Thoracic aorta (tissue), 2 donors: Measurements from ENCODE around the gene TP53AIP1. TPM values are rescaled to one million over a fixed set of nuclear protein-coding genes. Genes with fewer than 3 reads are reported as not detected.

Source experiments
- ATAC-seq: fragments of 150-250 bp; one replicate; pipeline ENCODE4 v1.8.0; 2017; ENCODE audit warnings: low read depth; ENCODE audit not compliant: insufficient number of reproducible peaks, low FRiP score
- DNase-seq: peaks from one replicate; pipeline ENCODE4 v3.0.0-alpha.2; 2020; ENCODE audit warnings: low spot score
- H3K27ac ChIP-seq, 2 donors: fragments of 200-600 bp; sonication (generic); 1 replicate in 1 of 2; 2 replicates in 1 of 2; pipeline ENCODE4 v1.5.1; 2016; ENCODE audit warnings: mild to moderate bottlenecking in 2 of 2, moderate library complexity in 2 of 2
- H3K27me3 ChIP-seq: fragments of 200-600 bp; sonication (generic); replicated peaks from 2 replicates; pipeline ENCODE4 v1.6.0; 2016; ENCODE audit warnings: mild to moderate bottlenecking; ENCODE audit not compliant: insufficient read depth
- H3K36me3 ChIP-seq: fragments of 200-600 bp; sonication (generic); one replicate; pipeline ENCODE4 v1.5.1; 2016
- H3K4me1 ChIP-seq, 2 donors: fragments of 200-600 bp; sonication (generic); 1 replicate in 1 of 2; 2 replicates in 1 of 2; pipeline versions ENCODE4 v1.5.1 to v1.6.0; 2016; ENCODE audit warnings: low read depth in 2 of 2, mild to moderate bottlenecking in 1 of 2; ENCODE audit not compliant: control insufficient read depth in 1 of 2
- H3K4me3 ChIP-seq: fragments of 200-600 bp; sonication (generic); 2 replicates; pipeline ENCODE4 v1.5.1; 2016; ENCODE audit warnings: mild to moderate bottlenecking
- H3K9me3 ChIP-seq: fragments of 200-600 bp; sonication (generic); 2 replicates; pipeline ENCODE4 v1.5.1; 2016
- total RNA-seq, 2 donors: library from RNA; depleted of rRNA; stranded (reverse); fragments of >200 nt; gene quantifications; one replicate each; pipeline versions ENCODE4 v1.1.0 to v1.2.3, GENCODE V29; 2016
- TF ChIP-seq, protein P1 (sequence below): fragments of 200-600 bp; sonication (generic); IDR thresholded peaks from one replicate; pipeline ENCODE4 v1.5.1; 2019; ENCODE audit warnings: antibody characterized with exemption

The TP53AIP1 gene
- total RNA-seq, 2 donors from 2014 or later, result not detected

DNA sequence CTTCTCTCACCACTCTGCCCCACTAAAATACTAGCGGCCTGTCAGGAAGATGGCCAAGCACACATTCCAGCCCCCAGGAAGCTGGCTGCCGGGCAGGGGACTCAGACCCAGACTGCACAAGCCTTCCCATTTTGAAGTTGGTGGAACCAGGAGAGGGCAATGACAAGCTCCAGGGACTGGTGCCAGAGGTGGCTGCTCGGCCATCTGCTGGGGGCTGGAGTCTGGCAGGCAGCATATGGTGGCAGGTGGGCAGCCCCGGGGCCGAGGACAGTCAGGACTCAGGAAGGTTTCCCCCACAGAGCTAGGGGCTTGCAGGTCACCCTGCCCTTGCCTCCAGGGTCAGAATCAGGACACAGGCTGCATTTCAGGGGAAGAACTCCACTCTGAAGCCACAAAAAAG is 28.9 kb downstream of the TP53AIP1 start:
- H3K4me3 ChIP-seq, result no peak overlapping the region
- H3K27me3 ChIP-seq, result no peaks in the 10 kb centered on the region
- DNase-seq, result no peak
- no peak for ATAC-seq
- H3K36me3 ChIP-seq, result no peaks in the 10 kb centered on the region
- peaks cover 0 to 15% of the 10 kb centered on the region in 2 donors for H3K4me1 ChIP-seq
- H3K27ac ChIP-seq, result no peak overlapping the region
- no peaks in the 10 kb centered on the region for H3K9me3 ChIP-seq
- TF ChIP-seq, protein P1, sequence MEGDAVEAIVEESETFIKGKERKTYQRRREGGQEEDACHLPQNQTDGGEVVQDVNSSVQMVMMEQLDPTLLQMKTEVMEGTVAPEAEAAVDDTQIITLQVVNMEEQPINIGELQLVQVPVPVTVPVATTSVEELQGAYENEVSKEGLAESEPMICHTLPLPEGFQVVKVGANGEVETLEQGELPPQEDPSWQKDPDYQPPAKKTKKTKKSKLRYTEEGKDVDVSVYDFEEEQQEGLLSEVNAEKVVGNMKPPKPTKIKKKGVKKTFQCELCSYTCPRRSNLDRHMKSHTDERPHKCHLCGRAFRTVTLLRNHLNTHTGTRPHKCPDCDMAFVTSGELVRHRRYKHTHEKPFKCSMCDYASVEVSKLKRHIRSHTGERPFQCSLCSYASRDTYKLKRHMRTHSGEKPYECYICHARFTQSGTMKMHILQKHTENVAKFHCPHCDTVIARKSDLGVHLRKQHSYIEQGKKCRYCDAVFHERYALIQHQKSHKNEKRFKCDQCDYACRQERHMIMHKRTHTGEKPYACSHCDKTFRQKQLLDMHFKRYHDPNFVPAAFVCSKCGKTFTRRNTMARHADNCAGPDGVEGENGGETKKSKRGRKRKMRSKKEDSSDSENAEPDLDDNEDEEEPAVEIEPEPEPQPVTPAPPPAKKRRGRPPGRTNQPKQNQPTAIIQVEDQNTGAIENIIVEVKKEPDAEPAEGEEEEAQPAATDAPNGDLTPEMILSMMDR, result no peak

DNA sequence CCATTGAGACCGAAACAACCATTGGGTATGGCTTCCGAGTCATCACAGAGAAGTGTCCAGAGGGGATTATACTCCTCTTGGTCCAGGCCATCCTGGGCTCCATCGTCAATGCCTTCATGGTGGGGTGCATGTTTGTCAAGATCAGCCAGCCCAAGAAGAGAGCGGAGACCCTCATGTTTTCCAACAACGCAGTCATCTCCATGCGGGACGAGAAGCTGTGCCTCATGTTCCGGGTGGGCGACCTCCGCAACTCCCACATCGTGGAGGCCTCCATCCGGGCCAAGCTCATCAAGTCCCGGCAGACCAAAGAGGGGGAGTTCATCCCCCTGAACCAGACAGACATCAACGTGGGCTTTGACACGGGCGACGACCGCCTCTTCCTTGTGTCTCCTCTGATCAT is 31.0 kb downstream of the TP53AIP1 start:
- H3K4me1 ChIP-seq, result peaks cover 6 to 25% of the 10 kb centered on the region in 2 donors
- no peaks in the 10 kb centered on the region for H3K27me3 ChIP-seq
- H3K36me3 ChIP-seq, result no peaks in the 10 kb centered on the region
- no peaks in the 10 kb centered on the region for H3K9me3 ChIP-seq
- no peak for DNase-seq
- no peak overlapping the region for H3K27ac ChIP-seq
- TF ChIP-seq, protein P1, result no peak
- H3K4me3 ChIP-seq, result no peak overlapping the region
- ATAC-seq, result no peak

DNA sequence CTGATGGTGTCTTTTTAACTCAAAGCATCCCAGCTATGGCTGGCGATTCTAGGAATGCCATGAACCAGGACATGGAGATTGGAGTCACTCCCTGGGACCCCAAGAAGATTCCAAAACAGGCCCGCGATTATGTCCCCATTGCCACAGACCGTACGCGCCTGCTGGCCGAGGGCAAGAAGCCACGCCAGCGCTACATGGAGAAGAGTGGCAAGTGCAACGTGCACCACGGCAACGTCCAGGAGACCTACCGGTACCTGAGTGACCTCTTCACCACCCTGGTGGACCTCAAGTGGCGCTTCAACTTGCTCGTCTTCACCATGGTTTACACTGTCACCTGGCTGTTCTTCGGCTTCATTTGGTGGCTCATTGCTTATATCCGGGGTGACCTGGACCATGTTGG is 31.4 kb downstream of the TP53AIP1 start:
- TF ChIP-seq, protein P1, result no peak
- H3K27me3 ChIP-seq, result no peaks in the 10 kb centered on the region
- DNase-seq, result no peak
- peaks cover 6 to 25% of the 10 kb centered on the region in 2 donors for H3K4me1 ChIP-seq
- no peaks in the 10 kb centered on the region for H3K9me3 ChIP-seq
- no peak overlapping the region for H3K27ac ChIP-seq
- H3K36me3 ChIP-seq, result no peaks in the 10 kb centered on the region
- ATAC-seq, result no peak
- H3K4me3 ChIP-seq, result no peak overlapping the region

DNA sequence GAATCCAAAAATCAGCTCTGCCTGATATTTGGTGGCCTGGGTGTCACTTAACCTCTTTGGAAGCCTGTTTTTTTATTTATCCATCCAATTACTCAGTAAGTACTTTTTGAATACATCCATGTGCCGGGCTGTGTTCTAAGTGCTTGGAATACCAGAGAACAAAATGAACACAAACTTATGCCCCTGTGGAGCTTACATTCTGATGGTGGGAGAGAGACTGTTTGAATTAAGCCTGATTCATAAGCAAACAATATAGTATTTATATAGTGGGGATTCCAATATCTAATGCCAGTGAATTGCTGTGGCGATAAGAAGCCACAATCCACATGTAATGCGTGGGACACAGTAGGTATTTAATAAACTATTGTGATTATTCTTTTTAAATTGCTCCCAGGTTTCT is 32.1 kb downstream of the TP53AIP1 start:
- Histone ChIP-seq H3K4me1 (peaks cover 6 to 25% of the 10 kb centered on the region in 2 donors), H3K27me3 (no peaks in the 10 kb centered on the region), H3K4me3 (no peak overlapping the region), H3K27ac (no peak overlapping the region), H3K36me3 (no peaks in the 10 kb centered on the region), H3K9me3 (no peaks in the 10 kb centered on the region)
- ATAC-seq (no peak), DNase-seq (no peak)
- TF ChIP-seq, protein P1, result no peak

DNA sequence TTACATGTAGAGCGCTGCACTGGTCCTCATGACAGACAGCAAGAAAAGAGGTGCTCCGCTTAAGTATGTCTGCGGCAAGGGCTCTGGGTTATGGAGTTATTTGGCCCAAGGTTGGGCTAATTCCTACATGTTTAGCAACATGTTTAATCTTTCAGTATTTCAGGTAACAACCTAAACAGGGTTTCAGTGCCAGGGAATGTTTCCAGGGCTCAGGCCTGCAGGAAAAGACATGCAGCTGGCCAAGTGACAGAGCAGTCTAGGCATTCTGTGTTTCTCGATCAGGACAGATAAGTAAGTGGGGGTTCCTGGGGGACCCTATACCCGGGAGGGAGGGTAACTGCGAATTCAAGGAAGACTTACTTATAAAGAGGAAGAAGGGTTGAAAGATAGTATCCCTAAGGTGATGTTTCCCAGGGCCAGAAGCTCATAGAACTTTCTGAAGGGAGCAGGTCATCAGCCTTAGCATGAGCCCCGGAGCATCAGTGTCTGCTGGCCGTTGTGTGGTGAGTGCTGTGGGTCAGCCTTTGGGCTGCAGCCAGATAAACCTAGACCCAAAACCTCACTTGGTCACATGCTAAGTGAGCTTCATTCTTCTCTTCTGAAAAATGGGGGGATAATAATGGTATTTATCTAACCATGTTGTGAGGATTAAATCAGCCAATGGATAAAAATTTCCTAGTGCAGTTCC is 33.1 kb downstream of the TP53AIP1 start:
- TF ChIP-seq, protein P1, result no peak
- no peak for ATAC-seq
- Histone ChIP-seq H3K27me3 (no peaks in the 10 kb centered on the region), H3K27ac (no peak overlapping the region), H3K36me3 (no peaks in the 10 kb centered on the region), H3K4me1 (peaks cover 6 to 22% of the 10 kb centered on the region in 2 donors), H3K4me3 (no peak overlapping the region), H3K9me3 (no peaks in the 10 kb centered on the region)
- no peak for DNase-seq
